ENCODE measurements around the gene FRS3. TPM values are rescaled to one million over a fixed set of nuclear protein-coding genes. Genes with fewer than 3 reads are reported as not detected.

The FRS3 gene
- total and polyA plus RNA-seq, 9 of the 15 experiments (the other 6 are each of a cell fraction or from before 2014, with no cell fraction given) = 0.03 to 3.7 (median 1.6) TPM

DNA sequence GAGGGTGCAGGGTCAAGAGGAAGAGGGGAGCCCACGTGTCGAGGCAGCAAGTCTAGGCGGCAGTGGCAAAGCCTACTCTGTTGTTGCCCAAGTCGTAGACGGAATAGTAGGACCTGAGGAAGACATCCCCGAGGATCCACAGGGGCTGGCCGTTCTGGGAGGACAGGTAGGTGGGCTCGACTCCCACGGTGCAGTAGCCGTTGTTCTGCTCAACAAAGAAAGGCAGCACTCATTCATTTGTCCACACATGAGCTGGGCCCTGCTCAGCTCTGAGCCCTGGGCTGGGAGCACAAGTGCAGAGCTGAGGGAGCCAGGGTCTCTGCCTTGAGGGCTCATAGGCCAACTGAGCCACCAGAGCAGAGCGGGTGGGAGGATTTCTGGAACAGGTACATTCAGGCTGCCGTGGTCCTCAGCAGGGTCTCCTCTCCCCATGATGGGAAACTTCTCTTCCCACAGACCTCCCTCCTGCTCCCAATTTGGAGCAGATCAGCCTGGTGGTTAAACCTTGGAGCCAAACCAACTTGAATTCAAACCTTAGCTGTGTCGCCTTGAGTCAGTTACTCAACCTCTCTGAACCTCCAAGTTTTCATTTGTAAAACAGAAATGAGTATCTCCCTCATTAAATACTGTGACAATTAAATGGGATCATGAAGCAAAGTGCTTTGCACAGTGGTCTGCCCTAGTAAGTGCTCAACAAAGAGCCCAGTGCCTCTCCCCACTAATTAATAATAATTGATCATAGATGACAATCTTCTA, 42.7 kb downstream of the FRS3 start:
- POLR2A ChIA-PET = no interaction called here
- intact Hi-C loops (cut with micrococcal nuclease) (no loop called here), in situ Hi-C loops (cut with MboI) (loop anchor here (5.0 kb wide), 1 partner anchor 35 kb away; no protein-coding TSS in a partner anchor)
- Histone ChIP-seq H4K20me1 (replicated peaks; ENCODE audit: control insufficient read depth, insufficient read depth, low read length) (no peaks in the 10 kb centered on the region; the same call in none of the 2 replicates), H3K27me3 (ENCODE audit: control insufficient read depth in 2 of 2, insufficient read depth in 2 of 2, low read length in 2 of 2) (peaks cover 15 to 37% of the 10 kb centered on the region in 2 experiments; a peak in 4 of 5 replicates), H3K9me3 (replicated peaks; ENCODE audit: control insufficient read depth, insufficient read depth, low read depth, low read length) (no peaks in the 10 kb centered on the region), H3K9me1 (ENCODE audit: control insufficient read depth, insufficient read depth, low read length) (no peaks in the 10 kb centered on the region), H3K79me2 (ENCODE audit: control insufficient read depth, insufficient read depth, low read length) (no peaks in the 10 kb centered on the region), H3K36me3 (ENCODE audit: control insufficient read depth, insufficient read depth, low read length) (no peaks in the 10 kb centered on the region), H2AFZ (ENCODE audit: low read depth, low read length) (peak overlapping the region; percentile 56; the same call in 1 of the 2 replicates), H3K4me3 (no peak overlapping the region), H3K9ac (ENCODE audit: insufficient read depth in 1 of 2, low read depth in 2 of 2, low read length in 2 of 2) (peak overlapping the region in 1 of 2 experiments; percentile 74; a peak in 2 of 4 replicates), H3K4me2 (ENCODE audit: insufficient read depth, low read length) (no peak overlapping the region), H3K4me1 (replicated peaks in 1 of 2; ENCODE audit: control insufficient read depth in 2 of 2, insufficient read depth in 2 of 2, low read length in 2 of 2) (peaks cover 5 to 31% of the 10 kb centered on the region in 2 experiments), H3K27ac (ENCODE audit: extremely low read depth, low read depth, low read length) (no peak overlapping the region)
- DNase-seq (ENCODE audit: extremely low read depth in 1 of 4, low spot score in 3 of 4) (no peak), ATAC-seq (no peak), FAIRE-seq (no peak)
- TF ChIP-seq NONO (IDR thresholded peaks at IDR 0.05; ENCODE audit: low read depth in 2 of 2, low read length in 1 of 2) = no peak
- peak; percentile 67 for TF ChIP-seq ZFP36 (IDR thresholded peaks at IDR 0.05; ENCODE audit: low read depth, low read length, partially characterized antibody)
- TF ChIP-seq BCOR (IDR thresholded peaks at IDR 0.05) = 0 out of 2 replicates have a peak, but pooled peaks have one; percentile 38
- TF ChIP-seq NR4A1 (CRISPR knock-in tag; IDR thresholded peaks at IDR 0.05) = no peak
- TF ChIP-seq NR4A1 (tag; IDR thresholded peaks at IDR 0.05) = no peak
- 0 out of 2 replicates have a peak, but pooled peaks have one; percentile 24 for TF ChIP-seq HDAC2 (IDR thresholded peaks at IDR 0.05)
- no peak for TF ChIP-seq TEAD4 (IDR thresholded peaks at IDR 0.05; ENCODE audit: low read length)
- 0 out of 2 replicates have a peak, but pooled peaks have one; percentile 25 for TF ChIP-seq TEAD4 (CRISPR knock-in tag; IDR thresholded peaks at IDR 0.05; ENCODE audit: borderline replicate concordance)
- TF ChIP-seq NCOA4 (IDR thresholded peaks at IDR 0.05; ENCODE audit: partially characterized antibody) = no peak
- no peak for TF ChIP-seq SMARCA5 (IDR thresholded peaks at IDR 0.05)
- TF ChIP-seq RNF219 (CRISPR knock-in tag; IDR thresholded peaks at IDR 0.05) = no peak
- no peak for TF ChIP-seq SUPT5H (IDR thresholded peaks at IDR 0.05)
- CTCF ChIA-PET (ENCODE audit: low intra/inter-chr PET ratio) = interaction anchor here (2.2 kb wide), 1 partner anchor 42 kb away, joined by 13 read pairs; the partner anchor contains the start of gene FRS3
- WGBS (ENCODE audit: insufficient coverage, low coverage, missing lambda C conversion rate) = 33% methylated on average over 13 of the region's 13 CpGs
- no TSS peak for BruUV-seq (replicated peaks)

Data from K562 (cell line).